Fibroblast of pulmonary artery (primary cell): ENCODE measurements around the gene PSMA1.
"Not testable (repeated sequence)": the region's sequence is repeated elsewhere in the genome, so short reads cannot be mapped to it uniquely, and the experiment has no call there.

Source experiments
- DNase-seq: peaks from one replicate; pipeline ENCODE4 v3.0.0-alpha.2; 2010; ENCODE audit warnings: low read depth
- H3K4me3 ChIP-seq: replicated peaks from 2 replicates; pipeline ENCODE4 v1.5.1; 2011; ENCODE audit warnings: low read depth, mild to moderate bottlenecking, control low read depth, low read length, moderate library complexity
- TF ChIP-seq, protein P1 (sequence below): IDR thresholded peaks from 2 replicates; pipeline ENCODE4 v1.5.1; 2011; ENCODE audit warnings: mild to moderate bottlenecking, control low read depth, low read length, inconsistent platforms; ENCODE audit errors: missing control alignments

Gene PSMA1

GRCh38 chr11:14519917-14520746 is at the start of gene PSMA1:
PSMA1 (minus strand) TSS chr11:14520386; CDS start chr11:14520299, 87 bp downstream.
- TF ChIP-seq, protein P1, sequence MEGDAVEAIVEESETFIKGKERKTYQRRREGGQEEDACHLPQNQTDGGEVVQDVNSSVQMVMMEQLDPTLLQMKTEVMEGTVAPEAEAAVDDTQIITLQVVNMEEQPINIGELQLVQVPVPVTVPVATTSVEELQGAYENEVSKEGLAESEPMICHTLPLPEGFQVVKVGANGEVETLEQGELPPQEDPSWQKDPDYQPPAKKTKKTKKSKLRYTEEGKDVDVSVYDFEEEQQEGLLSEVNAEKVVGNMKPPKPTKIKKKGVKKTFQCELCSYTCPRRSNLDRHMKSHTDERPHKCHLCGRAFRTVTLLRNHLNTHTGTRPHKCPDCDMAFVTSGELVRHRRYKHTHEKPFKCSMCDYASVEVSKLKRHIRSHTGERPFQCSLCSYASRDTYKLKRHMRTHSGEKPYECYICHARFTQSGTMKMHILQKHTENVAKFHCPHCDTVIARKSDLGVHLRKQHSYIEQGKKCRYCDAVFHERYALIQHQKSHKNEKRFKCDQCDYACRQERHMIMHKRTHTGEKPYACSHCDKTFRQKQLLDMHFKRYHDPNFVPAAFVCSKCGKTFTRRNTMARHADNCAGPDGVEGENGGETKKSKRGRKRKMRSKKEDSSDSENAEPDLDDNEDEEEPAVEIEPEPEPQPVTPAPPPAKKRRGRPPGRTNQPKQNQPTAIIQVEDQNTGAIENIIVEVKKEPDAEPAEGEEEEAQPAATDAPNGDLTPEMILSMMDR: peak; percentile 15
- peak within 1 kb of the TSS; percentile 99 for H3K4me3 ChIP-seq
- DNase-seq: peak; percentile 95

DNA sequence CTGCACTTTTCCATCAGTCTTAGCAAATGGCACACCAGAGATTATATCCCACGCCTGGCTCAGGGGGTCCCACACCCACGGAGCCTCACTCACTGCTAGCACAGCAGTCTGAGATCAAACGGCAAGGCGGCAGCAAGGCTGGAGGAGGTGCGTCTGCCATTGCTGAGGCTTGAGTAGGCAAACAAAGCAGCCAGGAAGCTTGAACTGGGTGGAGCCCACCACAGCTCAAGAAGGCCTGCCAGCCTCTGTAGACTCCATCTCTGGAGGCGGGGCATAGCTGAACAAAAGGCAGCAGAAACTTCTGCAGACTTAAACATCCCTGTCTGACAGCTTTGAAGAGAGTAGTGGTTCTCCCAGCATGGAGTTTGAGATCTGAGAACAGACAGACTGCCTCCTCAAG is 49.3 kb upstream of the PSMA1 start:
- DNase-seq, H3K4me3 ChIP-seq: not testable (repeated sequence)

DNA sequence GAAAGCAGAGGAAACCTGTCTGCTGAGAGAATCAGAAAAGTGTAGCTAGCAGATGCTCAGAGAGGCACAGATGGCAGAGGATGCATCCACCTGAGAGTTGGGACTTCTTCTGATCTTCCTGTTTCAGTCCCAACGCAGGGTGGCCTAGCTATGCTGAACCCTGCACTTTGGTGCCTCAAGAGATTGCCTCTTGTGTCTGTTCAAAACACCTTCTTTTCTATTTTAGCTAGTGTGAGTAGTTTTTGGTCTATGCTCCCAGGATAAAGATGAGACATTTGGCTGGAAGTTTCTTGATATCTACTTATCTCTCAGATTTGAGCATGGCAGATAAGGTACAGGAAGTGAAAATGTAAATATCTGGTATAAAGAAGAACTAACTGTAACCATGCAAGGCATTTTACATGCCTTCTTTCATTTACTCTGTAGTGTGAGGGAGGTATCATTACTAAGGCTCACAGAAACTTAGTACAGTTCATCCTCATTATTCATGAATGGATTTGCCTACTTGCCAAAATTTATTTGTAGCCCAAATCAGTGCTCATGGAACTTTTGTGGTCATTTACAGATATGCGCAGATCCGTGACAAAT is 47.0 kb upstream of the PSMA1 start:
- no peak for DNase-seq
- no peak overlapping the region for H3K4me3 ChIP-seq
- TF ChIP-seq, protein P1: no peak

DNA sequence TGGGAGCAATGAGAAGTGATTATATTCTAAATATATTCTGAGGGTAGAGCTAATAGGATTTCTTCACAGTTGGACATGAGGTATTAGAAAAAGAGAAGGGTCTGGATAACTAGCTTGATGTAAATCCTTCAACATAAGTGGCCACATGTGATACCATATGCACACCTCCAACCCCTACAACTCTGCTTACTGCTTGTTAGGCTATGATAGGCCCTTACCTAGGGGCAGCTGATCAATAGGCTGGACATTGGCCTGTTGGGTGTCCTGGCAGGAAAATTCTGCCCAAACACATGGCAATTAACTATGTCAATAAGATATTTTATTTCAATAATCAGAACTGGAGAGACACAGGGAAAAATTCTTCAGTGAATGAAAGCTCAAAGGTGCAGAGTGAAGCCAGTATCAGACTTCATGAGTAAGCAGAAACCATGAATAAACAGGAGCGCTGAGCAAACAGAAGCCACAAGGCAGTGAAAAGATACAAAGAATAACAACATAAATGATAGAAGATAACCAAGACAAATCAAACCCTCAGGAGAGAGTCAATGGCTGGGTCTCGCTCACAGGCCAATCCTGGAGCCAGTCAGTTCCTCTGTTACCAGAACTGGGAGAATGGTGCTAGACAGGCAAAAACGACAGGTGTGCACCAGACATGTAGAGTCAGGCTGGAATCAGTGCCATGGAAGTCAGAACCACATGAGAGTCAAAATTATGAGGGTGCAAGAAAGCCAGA is 46.3 kb upstream of the PSMA1 start:
- TF ChIP-seq, protein P1: no peak
- no peak overlapping the region for H3K4me3 ChIP-seq
- no peak for DNase-seq

GRCh38 chr11:14565845-14566244 is 45.7 kb upstream of the PSMA1 start:
- no peak for DNase-seq
- H3K4me3 ChIP-seq: no peak overlapping the region
- TF ChIP-seq, protein P1: no peak

- H3K4me3 ChIP-seq: no peak overlapping the region
Measured at GRCh38 chr11:14555818-14556217, 35.6 kb upstream of the PSMA1 start.

More at GRCh38 chr11:14555818-14556217, 35.6 kb upstream of the PSMA1 start:
- peak; percentile 49 for DNase-seq
- TF ChIP-seq, protein P1: no peak
